WI38 (cell line): ENCODE data around the gene MGLL.

Experiments
- H3K4me3 ChIP-seq: 2 replicates; pipeline ENCODE4 v1.5.1; 2011; ENCODE audit warnings: low read depth, mild to moderate bottlenecking, control low read depth, low read length
- CTCF ChIP-seq: IDR thresholded peaks from 2 replicates; pipeline ENCODE4 v1.5.1; 2012; ENCODE audit warnings: low read depth, mild to moderate bottlenecking, control low read depth, low read length

The MGLL gene

DNA sequence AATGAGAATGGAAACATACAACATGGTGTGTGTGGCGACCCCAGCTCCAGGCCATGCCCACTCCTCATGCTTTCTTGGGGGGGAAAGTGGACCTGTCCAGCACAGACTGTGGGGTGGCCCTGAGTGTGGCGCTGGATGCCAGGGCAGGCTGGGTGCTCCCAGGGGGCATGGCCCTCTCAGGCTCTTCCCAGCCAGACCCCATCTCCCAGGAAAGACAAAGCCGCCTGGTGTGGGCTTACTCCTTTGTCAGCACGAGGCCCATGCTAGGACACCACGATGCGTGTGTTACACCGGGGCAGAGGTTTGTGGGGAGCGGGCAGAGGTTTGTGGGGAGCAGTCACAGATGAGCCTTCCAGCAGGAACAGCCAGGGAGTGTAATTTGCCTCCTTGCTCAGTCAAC is 81.1 kb downstream of the MGLL start:
- no peak overlapping the region for H3K4me3 ChIP-seq
- no peak for TF ChIP-seq CTCF

- H3K4me3 ChIP-seq: no peak overlapping the region
- TF ChIP-seq CTCF: no peak
Observed at GRCh38 chr3:127740136-127740915, 82.0 kb downstream of the MGLL start.

DNA sequence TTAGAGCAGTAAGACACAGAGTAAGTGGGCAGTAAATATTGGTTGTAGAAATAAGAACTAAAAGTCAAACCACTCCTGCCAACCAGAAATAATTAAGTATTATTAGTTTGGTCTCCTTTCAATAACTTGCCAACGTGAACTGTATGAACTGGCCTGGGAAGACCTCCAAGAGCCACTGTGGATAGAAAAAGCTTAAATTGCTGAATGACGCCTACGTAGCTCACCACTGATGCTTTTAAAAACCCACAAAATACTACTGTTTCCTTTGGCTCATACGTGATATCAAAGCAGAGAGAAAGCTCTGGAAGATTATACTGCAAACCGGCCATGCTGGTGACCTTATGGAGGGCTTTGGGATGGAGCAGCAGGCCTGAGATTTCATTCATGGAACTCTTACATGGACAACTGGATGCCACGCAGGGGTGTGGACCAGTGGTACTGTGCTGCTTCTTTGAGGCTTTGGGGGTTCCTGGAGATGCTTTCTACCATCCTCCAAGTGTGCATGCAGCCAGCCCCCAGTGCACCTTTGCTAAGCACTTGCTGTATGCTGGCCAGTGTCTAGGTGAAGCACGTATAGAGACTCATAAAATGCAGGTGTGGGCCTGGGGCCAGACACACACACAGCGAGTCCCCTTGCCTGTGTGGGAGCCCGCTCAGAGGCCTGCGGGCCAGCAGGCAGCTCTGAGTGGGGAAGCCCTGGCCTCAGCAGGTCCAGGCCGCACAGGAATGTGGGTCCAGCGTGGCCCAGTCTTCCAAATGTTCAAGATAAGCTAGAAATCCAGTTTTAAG is 82.8 kb downstream of the MGLL start:
- no peak for TF ChIP-seq CTCF
- H3K4me3 ChIP-seq: no peak overlapping the region

DNA sequence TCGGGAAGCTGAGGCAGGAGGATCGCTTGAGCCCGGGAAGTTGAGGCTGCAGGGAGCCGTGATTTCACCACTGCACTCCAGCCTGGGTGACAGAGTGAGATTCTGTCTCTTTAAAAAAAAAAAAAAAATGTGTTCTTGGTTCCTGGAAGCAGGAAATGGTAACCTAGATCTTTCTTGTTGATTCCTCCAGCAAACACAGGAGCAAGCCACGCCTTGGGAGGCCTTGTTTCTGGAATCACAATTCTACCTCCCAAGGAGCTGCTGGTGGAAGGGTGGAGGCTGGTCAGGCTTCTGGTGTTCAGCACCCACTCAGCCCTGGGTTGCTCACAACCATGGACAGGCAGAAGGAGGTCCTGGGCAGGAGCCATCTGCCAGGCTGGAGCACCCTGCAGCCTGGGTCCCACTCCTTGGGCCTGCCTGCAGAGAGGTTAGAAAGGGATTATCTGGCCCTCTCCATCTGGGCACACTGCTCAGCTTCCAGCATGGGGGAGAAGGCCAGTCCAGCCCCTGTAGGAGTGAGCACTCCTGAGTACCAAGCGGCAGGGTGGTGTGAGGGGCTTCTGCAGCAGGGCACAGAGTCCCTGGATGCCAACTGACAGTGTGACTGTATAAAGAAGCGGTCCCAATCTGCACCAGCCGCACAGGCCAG is 84.0 kb downstream of the MGLL start:
- no peak overlapping the region for H3K4me3 ChIP-seq

DNA sequence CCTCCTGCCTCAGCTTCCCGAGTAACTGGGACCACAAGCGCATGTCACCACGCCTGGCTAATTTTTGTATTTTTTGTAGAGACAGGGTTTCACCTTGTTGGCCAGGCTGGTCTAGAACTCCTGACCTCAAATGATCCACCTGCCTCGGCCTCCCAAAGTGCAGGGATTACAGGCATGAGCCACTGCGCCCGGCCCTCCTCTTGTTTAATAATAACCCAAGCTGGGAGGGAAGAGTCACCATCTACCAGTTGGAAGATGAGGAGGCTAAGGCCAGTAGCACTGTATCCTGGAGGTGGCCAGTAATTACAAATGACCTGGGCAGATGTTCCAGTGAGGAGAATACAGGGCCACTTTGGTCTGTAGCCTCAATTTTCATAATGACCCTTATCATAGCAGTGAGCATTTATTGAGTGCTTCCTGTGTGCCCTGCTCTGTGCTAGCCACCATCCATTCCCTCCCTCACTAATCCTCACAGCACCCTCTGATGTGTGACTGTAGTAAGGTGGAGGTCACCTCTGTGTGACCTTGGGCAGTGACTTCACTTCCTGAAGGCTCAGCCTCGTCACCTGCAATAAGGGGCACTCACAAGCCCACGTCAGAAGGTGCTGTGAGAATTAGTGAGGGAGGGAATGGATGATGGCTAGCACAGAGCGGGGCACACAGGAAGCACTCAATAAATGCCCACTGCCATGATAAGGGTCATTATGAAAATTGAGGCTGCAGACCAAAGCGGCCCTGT is 85.3 kb downstream of the MGLL start:
- H3K4me3 ChIP-seq: no peak overlapping the region
- no peak for TF ChIP-seq CTCF

More for the DNA sequence above, 84.0 kb downstream of the MGLL start:
- no peak for TF ChIP-seq CTCF

GRCh38 chr3:127735767-127736693 is 86.3 kb downstream of the MGLL start:
- H3K4me3 ChIP-seq: no peak overlapping the region
- no peak for TF ChIP-seq CTCF
